ENCODE data around the gene EXD3.

The EXD3 gene

GRCh38 chr9:137309368-137310188 lies 113.4 kb downstream of the EXD3 start:
- DNase-seq (ENCODE audit: low spot score), result no peak
- Histone ChIP-seq H3K14ac (ENCODE audit: low read length) (no peak overlapping the region), H4K91ac (ENCODE audit: low read depth, low read length, poor library complexity) (no peak overlapping the region), H2AFZ (ENCODE audit: low read length) (no peak overlapping the region), H3K9ac (ENCODE audit: low read depth, low read length, poor library complexity) (no peak overlapping the region), H3K36me3 (replicated peaks in 1 of 2; ENCODE audit: control insufficient read depth in 2 of 2, insufficient read depth in 2 of 2, low read length in 2 of 2) (no peaks in the 10 kb centered on the region), H2BK120ac (ENCODE audit: low read depth, low read length) (peak overlapping the region; percentile 61), H3K4me2 (ENCODE audit: insufficient read depth, low read length, poor library complexity, severe bottlenecking) (no peak overlapping the region), H3K79me1 (ENCODE audit: low read depth, low read length) (no peaks in the 10 kb centered on the region), H3K4ac (ENCODE audit: low read length) (peak overlapping the region; percentile 84), H3K23ac (ENCODE audit: low read depth, low read length, poor library complexity) (no peak overlapping the region), H2BK12ac (ENCODE audit: low read length) (peak overlapping the region; percentile 84), H3K18ac (ENCODE audit: low read length) (peak overlapping the region; percentile 76), H3K4me1 (ENCODE audit: control insufficient read depth in 2 of 2, insufficient read depth in 1 of 2, low read depth in 1 of 2, low read length in 2 of 2) (peaks cover 45 to 49% of the 10 kb centered on the region in 2 donors), H3K4me3 (ENCODE audit: low read length in 2 of 2) (no peak overlapping the region), H3K27ac (replicated peaks; ENCODE audit: low read length) (no peak overlapping the region), H2BK5ac (ENCODE audit: low read length) (peak overlapping the region; percentile 60), H2BK15ac (ENCODE audit: low read length) (peak overlapping the region; percentile 95), H4K8ac (ENCODE audit: low read depth, low read length) (no peak overlapping the region), H3K9me3 (replicated peaks in 1 of 2; ENCODE audit: control insufficient read depth in 2 of 2, insufficient read depth in 1 of 2, low read depth in 1 of 2, low read length in 2 of 2) (no peaks in the 10 kb centered on the region), H3K27me3 (ENCODE audit: control insufficient read depth in 3 of 3, insufficient read depth in 3 of 3, low read depth in 1 of 3, low read length in 3 of 3) (no peaks in the 10 kb centered on the region), H2AK5ac (ENCODE audit: low read depth, low read length) (peak overlapping the region; percentile 93)
- WGBS, 2 donors (ENCODE audit: extremely low coverage in 2 of 2, insufficient read length in 2 of 2, insufficient replicate concordance in 1 of 2), result no CpG with 5 or more reads among the region's 15 CpGs

GRCh38 chr9:137308057-137308619 lies 114.8 kb downstream of the EXD3 start:
- H2AK5ac ChIP-seq (ENCODE audit: low read depth, low read length), result peak overlapping the region; percentile 100
- no peak overlapping the region for H2BK12ac ChIP-seq (ENCODE audit: low read length)
- no CpG with 5 or more reads among the region's 20 CpGs for WGBS, 2 donors (ENCODE audit: extremely low coverage in 2 of 2, insufficient read length in 2 of 2, insufficient replicate concordance in 1 of 2)
- no peak overlapping the region for H2AFZ ChIP-seq (ENCODE audit: low read length)
- peak overlapping the region; percentile 59 for H3K18ac ChIP-seq (ENCODE audit: low read length)
- H3K23ac ChIP-seq (ENCODE audit: low read depth, low read length, poor library complexity), result no peak overlapping the region
- H4K8ac ChIP-seq (ENCODE audit: low read depth, low read length), result no peak overlapping the region
- peak overlapping the region; percentile 25 for H3K14ac ChIP-seq (ENCODE audit: low read length)
- peaks cover 0 to 2% (median 1%) of the 10 kb centered on the region in 3 experiments for H3K27me3 ChIP-seq (ENCODE audit: control insufficient read depth in 3 of 3, insufficient read depth in 3 of 3, low read depth in 1 of 3, low read length in 3 of 3)
- H3K9ac ChIP-seq (ENCODE audit: low read depth, low read length, poor library complexity), result peak overlapping the region; percentile 32
- no peak overlapping the region for H4K91ac ChIP-seq (ENCODE audit: low read depth, low read length, poor library complexity)
- H3K4me3 ChIP-seq (ENCODE audit: low read length in 2 of 2), result no peak overlapping the region
- H3K9me3 ChIP-seq (replicated peaks in 1 of 2; ENCODE audit: control insufficient read depth in 2 of 2, insufficient read depth in 1 of 2, low read depth in 1 of 2, low read length in 2 of 2), result no peaks in the 10 kb centered on the region
- H3K4me1 ChIP-seq (ENCODE audit: control insufficient read depth in 2 of 2, insufficient read depth in 1 of 2, low read depth in 1 of 2, low read length in 2 of 2), result peaks cover 44 to 45% of the 10 kb centered on the region in 2 donors
- H3K4ac ChIP-seq (ENCODE audit: low read length), result no peak overlapping the region
- H3K4me2 ChIP-seq (ENCODE audit: insufficient read depth, low read length, poor library complexity, severe bottlenecking), result no peak overlapping the region
- H3K79me1 ChIP-seq (ENCODE audit: low read depth, low read length), result peaks cover 2% of the 10 kb centered on the region
- H2BK120ac ChIP-seq (ENCODE audit: low read depth, low read length), result no peak overlapping the region
- H3K36me3 ChIP-seq (replicated peaks in 1 of 2; ENCODE audit: control insufficient read depth in 2 of 2, insufficient read depth in 2 of 2, low read length in 2 of 2), result no peaks in the 10 kb centered on the region
- DNase-seq (ENCODE audit: low spot score), result no peak
- no peak overlapping the region for H2BK15ac ChIP-seq (ENCODE audit: low read length)
- no peak overlapping the region for H2BK5ac ChIP-seq (ENCODE audit: low read length)
- H3K27ac ChIP-seq (replicated peaks; ENCODE audit: low read length), result no peak overlapping the region

- Histone ChIP-seq H2BK15ac (ENCODE audit: low read length) (peak overlapping the region; percentile 100), H2AFZ (ENCODE audit: low read length) (no peak overlapping the region), H3K27ac (replicated peaks; ENCODE audit: low read length) (peak overlapping the region; percentile 10), H3K23ac (ENCODE audit: low read depth, low read length, poor library complexity) (peak overlapping the region; percentile 73), H3K4me3 (ENCODE audit: low read length in 2 of 2) (no peak overlapping the region), H3K14ac (ENCODE audit: low read length) (no peak overlapping the region), H4K91ac (ENCODE audit: low read depth, low read length, poor library complexity) (peak overlapping the region; percentile 64), H3K9me3 (replicated peaks in 1 of 2; ENCODE audit: control insufficient read depth in 2 of 2, insufficient read depth in 1 of 2, low read depth in 1 of 2, low read length in 2 of 2) (no peaks in the 10 kb centered on the region), H2BK120ac (ENCODE audit: low read depth, low read length) (no peak overlapping the region), H3K27me3 (ENCODE audit: control insufficient read depth in 3 of 3, insufficient read depth in 3 of 3, low read depth in 1 of 3, low read length in 3 of 3) (peaks cover 0 to 5% (median 3%) of the 10 kb centered on the region in 3 experiments), H3K4ac (ENCODE audit: low read length) (peak overlapping the region; percentile 37), H2BK5ac (ENCODE audit: low read length) (peak overlapping the region; percentile 94), H2BK12ac (ENCODE audit: low read length) (peak overlapping the region; percentile 100), H2AK5ac (ENCODE audit: low read depth, low read length) (peak overlapping the region; percentile 100), H3K9ac (ENCODE audit: low read depth, low read length, poor library complexity) (peak overlapping the region; percentile 50), H3K4me2 (ENCODE audit: insufficient read depth, low read length, poor library complexity, severe bottlenecking) (no peak overlapping the region), H3K79me1 (ENCODE audit: low read depth, low read length) (peaks cover 2% of the 10 kb centered on the region), H3K36me3 (replicated peaks in 1 of 2; ENCODE audit: control insufficient read depth in 2 of 2, insufficient read depth in 2 of 2, low read length in 2 of 2) (no peaks in the 10 kb centered on the region), H3K4me1 (ENCODE audit: control insufficient read depth in 2 of 2, insufficient read depth in 1 of 2, low read depth in 1 of 2, low read length in 2 of 2) (peaks cover 49 to 51% of the 10 kb centered on the region in 2 donors), H3K18ac (ENCODE audit: low read length) (peak overlapping the region; percentile 99), H4K8ac (ENCODE audit: low read depth, low read length) (peak overlapping the region; percentile 93)
- WGBS, 2 donors (ENCODE audit: extremely low coverage in 2 of 2, insufficient read length in 2 of 2, insufficient replicate concordance in 1 of 2), result no CpG with 5 or more reads among the region's 30 CpGs
- no peak for DNase-seq (ENCODE audit: low spot score)
Measured at GRCh38 chr9:137307255-137308056, 115.5 kb downstream of the EXD3 start.
